Stimulated activated naive CD4-positive, alpha-beta T cell (primary cell): ENCODE measurements around the gene THOC2.
"Not testable (repeated sequence)": the region's sequence is repeated elsewhere in the genome, so short reads cannot be mapped to it uniquely, and the experiment has no call there.

ENCODE experiments used
- DNase-seq, 6 experiments: peaks; one replicate each; lab custom pipeline; 2025; lab: John Stamatoyannopoulos, UW

The THOC2 gene

GRCh38 chrX:123734079-123734478, 1.2 kb upstream of the THOC2 start:
- not testable (repeated sequence) for DNase-seq

DNA sequence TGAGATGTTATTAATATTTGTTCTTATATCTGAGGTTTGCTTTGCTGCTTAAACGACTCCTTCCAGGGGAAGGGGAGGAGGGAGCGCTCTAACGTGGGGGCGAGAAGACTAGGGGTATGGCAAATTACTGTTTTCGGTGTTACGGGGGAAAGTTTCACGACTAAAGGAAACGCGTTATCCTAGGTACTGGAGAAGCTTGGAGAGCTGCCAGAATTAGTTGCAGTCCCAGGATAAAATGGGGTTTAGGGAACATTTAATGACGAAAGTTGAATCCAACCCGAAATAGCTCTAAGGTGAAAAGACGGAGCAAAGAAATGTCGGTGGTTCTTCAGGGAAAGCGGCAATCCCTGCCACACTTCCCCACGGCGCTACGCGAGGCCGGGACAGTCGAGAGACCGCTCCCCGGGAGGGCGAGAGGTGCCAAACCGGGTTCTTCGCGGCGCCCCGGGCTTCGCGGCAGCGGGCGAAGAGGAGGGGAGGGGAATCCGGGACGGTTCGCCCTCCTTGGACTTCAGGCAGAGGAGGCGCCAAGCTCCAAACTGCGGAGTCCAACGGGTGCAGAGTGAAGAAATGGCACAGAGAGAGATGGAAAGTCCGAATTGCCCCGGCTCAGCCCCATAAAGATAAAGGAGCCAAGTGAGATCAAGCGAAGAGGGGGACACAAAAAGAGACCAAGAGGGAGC, 724 bp downstream of the THOC2 start:
- DNase-seq: peak in 2 of 6 experiments; percentile 11 to 43

GRCh38 chrX:123731258-123731986, 1.4 kb downstream of the THOC2 start:
- DNase-seq: peak in 1 of 6 experiments; percentile 0

- no peak for DNase-seq
Measured at GRCh38 chrX:123728554-123728953, 4.3 kb downstream of the THOC2 start.

DNA sequence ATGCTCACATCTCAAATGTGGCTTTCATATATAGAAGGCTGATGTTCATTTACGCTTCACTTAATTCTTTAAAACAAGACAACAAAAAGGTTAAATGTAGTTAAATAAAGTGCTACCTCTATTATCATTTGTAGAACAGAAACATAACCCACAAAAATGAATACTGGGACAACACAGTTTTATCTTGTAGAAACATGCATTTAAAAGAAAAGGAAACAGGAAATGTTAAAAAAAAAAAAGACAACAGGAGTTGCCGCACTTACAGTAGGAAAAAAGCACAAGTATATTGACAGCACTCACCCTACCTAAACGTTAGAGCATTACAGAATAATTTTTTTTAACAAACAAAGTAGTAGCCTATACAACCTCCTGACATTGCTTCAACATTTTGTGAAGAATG, 4.8 kb downstream of the THOC2 start:
- no peak for DNase-seq

GRCh38 chrX:123722193-123722592, 10.7 kb downstream of the THOC2 start:
- DNase-seq: not testable (repeated sequence)

GRCh38 chrX:123720486-123720885, 12.4 kb downstream of the THOC2 start:
- DNase-seq: no peak

DNA sequence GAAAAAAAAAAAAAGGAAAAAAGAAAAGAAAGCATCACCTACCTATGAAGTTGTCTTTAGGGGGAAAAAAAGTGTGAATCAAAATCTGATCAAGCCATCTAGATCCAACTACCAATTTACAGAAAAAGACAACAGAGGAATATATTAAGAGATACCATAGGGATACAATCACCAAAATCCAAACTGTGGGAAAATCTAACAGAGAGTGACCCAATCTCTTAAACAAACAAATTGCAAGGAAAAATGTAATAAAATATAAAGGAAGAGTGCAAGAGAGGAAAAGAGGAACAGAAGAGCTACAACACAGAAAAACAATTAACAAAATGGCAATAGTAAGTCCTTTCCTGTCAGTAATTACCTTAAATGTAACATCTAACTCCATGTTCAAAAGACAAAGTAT, 19.0 kb downstream of the THOC2 start:
- no peak for DNase-seq

DNA sequence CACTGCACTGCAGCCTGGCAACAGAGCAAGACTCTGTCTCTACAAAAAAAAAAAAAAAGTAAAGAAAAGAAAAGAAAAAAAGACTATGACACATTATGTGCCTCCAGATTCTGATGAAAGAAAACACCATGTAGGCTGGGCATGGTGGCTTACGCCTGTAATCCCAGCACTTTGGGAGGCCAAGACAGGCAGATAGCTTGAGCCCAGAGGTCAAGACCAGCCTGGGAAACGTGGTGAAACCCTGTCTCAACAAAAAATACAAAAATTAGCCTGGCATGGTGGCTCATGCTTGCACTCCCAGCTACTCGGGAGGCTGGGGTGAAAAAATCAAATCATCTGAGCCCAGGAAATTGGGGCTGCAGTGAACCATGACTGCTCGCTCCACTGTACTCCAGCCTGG, 19.4 kb downstream of the THOC2 start:
- DNase-seq: no peak

DNA sequence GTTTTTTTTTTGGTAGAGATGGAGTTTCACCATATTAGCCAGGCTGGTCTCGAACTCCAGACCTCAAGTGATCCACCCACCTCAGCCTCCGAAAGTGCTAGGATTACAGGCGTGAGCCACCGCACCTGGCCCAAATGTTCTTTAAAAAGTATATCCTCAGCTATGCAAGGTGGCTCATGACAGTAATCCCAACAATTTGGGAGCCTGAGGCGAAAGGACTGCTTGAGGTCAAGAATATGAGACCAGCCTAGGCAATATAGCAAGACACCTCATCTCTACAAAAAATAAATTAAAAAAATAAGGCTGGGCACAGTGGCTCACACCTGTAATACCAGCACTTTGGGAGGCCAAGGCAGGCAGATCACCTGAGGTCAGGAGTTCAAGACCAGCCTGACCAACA, 21.7 kb downstream of the THOC2 start:
- not testable (repeated sequence) for DNase-seq

- DNase-seq: no peak
Measured at GRCh38 chrX:123704781-123705180, 28.1 kb downstream of the THOC2 start.

DNA sequence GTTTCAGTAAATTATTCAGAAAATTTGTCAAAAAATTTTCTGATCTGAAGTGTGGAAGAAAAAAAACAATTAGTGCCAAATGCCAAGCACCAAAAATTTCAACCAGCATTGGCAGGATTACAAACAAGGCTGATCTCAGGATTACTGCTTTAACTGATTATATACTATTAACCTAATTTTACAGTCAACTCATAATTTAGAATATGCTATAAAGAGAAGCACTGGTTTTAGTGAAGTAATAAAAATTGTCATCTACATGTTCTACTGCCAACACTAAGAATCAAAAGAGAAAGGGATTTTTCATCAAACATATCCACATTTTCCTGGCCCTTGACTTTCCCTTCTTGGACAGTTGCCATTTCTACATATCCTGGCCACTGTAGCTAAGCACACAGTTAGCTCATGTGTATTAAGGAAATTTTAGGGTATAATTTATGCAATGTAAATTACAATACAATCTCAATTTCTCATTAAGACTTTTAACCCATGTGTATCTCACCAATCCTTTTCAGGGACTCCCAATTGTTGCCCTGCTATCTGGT, 33.8 kb downstream of the THOC2 start:
- no peak for DNase-seq

DNA sequence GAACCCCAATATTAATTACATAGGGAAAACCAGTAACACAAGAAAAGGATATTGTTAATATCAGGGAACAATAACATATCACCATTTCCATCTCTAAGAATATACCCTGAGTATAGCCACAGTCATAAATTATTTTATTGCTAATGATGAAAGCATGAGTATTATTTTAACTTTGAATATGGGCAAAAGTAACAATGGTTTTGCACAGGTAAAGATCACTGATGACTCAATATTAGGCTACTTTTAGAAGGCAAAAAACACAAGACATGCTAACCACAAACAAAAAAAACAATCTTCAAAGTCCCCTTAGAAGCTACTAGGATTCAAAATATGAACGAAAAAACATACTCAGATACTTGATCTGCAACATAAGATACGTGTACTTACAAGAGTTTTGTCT, 36.5 kb downstream of the THOC2 start:
- no peak for DNase-seq

GRCh38 chrX:123695242-123695641, 37.6 kb downstream of the THOC2 start:
- DNase-seq: no peak

GRCh38 chrX:123691776-123692175, 41.1 kb downstream of the THOC2 start:
- DNase-seq: no peak

- no peak for DNase-seq
Measured at GRCh38 chrX:123688524-123688923, 44.3 kb downstream of the THOC2 start.

GRCh38 chrX:123685232-123685631, 47.6 kb downstream of the THOC2 start:
- no peak for DNase-seq

GRCh38 chrX:123682186-123682585, 50.7 kb downstream of the THOC2 start:
- DNase-seq: no peak

- not testable (repeated sequence) for DNase-seq
Measured at GRCh38 chrX:123679733-123680460, 53.0 kb downstream of the THOC2 start.

- DNase-seq: no peak
Measured at GRCh38 chrX:123675154-123675553, 57.7 kb downstream of the THOC2 start.

DNA sequence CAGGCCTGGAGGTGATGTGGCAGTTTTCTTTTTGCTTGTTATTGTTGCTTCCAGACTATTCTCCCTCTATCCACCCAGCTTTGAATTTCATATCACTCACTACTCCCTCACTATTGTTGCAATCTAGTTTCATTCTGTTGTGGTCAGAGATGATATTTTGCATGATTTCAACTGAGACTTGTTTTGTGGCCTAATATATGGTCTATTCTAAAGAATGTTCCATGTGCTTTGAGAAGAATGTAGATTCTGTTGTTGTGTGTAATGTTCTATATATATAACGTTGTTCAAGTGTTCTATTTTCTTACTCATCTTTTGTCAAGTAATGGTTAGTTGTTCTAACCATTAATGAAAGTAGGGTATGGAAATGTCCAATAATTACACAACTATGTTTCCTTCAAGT, 59.0 kb downstream of the THOC2 start:
- DNase-seq: no peak

- no peak for DNase-seq
Measured at GRCh38 chrX:123665197-123665596, 67.7 kb downstream of the THOC2 start.
